IMR-90 (cell line): ENCODE results near the gene CPEB2. TPM values are rescaled to one million over a fixed set of nuclear protein-coding genes. Genes with fewer than 3 reads are reported as not detected.

ENCODE experiments used
- ATAC-seq: fragments of 200-7000 bp; cut with Tn5 transposase; 2 replicates; pipeline ENCODE4 v1.9.1; 2020; ENCODE audit warnings: low read depth, mild to moderate bottlenecking, moderate library complexity
- BruUV-seq: library from RNA; stranded (reverse); fragments of 400-500 nt; replicated peaks from 2 replicates; lab custom pipeline; 2021; lab: Mats Ljungman, UMichigan
- CTCF ChIA-PET: fragments of 300-600 bp; formaldehyde crosslinking; extraction: SDS; loops from one replicate; lab custom pipeline; 2021; ENCODE audit warnings: antibody characterized with exemption; lab: Yijun Ruan, JAX
- POLR2A ChIA-PET: fragments of 300-600 bp; sonication (Branson Sonifier 250); formaldehyde crosslinking; loops from one replicate; lab custom pipeline; 2022; ENCODE audit warnings: antibody characterized with exemption; ENCODE audit not compliant: unreplicated experiment; lab: Charles Lee
- DNase-seq: peaks from one replicate; pipeline ENCODE4 v3.0.0; 2013
- H2AFZ ChIP-seq: replicated peaks from 2 replicates; pipeline ENCODE3; 2013; ENCODE audit warnings: low read length, mild to moderate bottlenecking; ENCODE audit not compliant: poor library complexity
- H2AK5ac ChIP-seq: 2 replicates; pipeline ENCODE4 v1.6.1; 2013; ENCODE audit warnings: low read depth, low read length, inconsistent platforms
- H2AK9ac ChIP-seq: replicated peaks from 2 replicates; pipeline ENCODE3; 2013; ENCODE audit warnings: mild to moderate bottlenecking, low read depth, low read length, moderate library complexity; ENCODE audit not compliant: poor library complexity
- H2BK120ac ChIP-seq: 2 replicates; pipeline ENCODE4 v1.6.1; 2013; ENCODE audit warnings: low read depth, low read length, inconsistent platforms
- H2BK15ac ChIP-seq: 3 replicates; pipeline ENCODE4 v1.6.1; 2013; ENCODE audit warnings: low read depth, low read length, inconsistent platforms
- H2BK20ac ChIP-seq: 2 replicates; pipeline ENCODE4 v1.6.1; 2013; ENCODE audit warnings: low read depth, mild to moderate bottlenecking, inconsistent platforms, low read length, moderate library complexity
- H2BK5ac ChIP-seq: 2 replicates; pipeline ENCODE4 v1.6.1; 2013; ENCODE audit warnings: mild to moderate bottlenecking, low read depth, low read length, inconsistent platforms; ENCODE audit not compliant: poor library complexity, severe bottlenecking
- H3K14ac ChIP-seq: replicated peaks from 2 replicates; pipeline ENCODE4 v1.6.1; 2013; ENCODE audit warnings: low read depth, low read length, inconsistent platforms
- H3K18ac ChIP-seq: 2 replicates; pipeline ENCODE4 v1.6.1; 2013; ENCODE audit warnings: low read depth, low read length, control low read depth
- H3K23ac ChIP-seq: 2 replicates; pipeline ENCODE4 v1.6.1; 2013; ENCODE audit warnings: low read depth, low read length, inconsistent platforms
- H3K27ac ChIP-seq: 2 replicates; pipeline ENCODE4 v1.5.1; 2013; ENCODE audit warnings: mild to moderate bottlenecking, control low read depth, low read length; ENCODE audit not compliant: insufficient read depth
- H3K27me3 ChIP-seq: 2 replicates; pipeline ENCODE4 v1.6.1; 2013; ENCODE audit warnings: low read length; ENCODE audit not compliant: control insufficient read depth, insufficient read depth
- H3K36me3 ChIP-seq: 2 replicates; pipeline ENCODE4 v1.6.1; 2013; ENCODE audit warnings: low read length, mixed read lengths; ENCODE audit not compliant: control insufficient read depth, insufficient read depth
- H3K4ac ChIP-seq: 2 replicates; pipeline ENCODE4 v1.6.1; 2013; ENCODE audit warnings: low read depth, low read length, inconsistent platforms
- H3K4me1 ChIP-seq: 2 replicates; pipeline ENCODE4 v1.6.1; 2013; ENCODE audit warnings: low read length, mixed read lengths; ENCODE audit not compliant: control insufficient read depth, insufficient read depth
- H3K4me2 ChIP-seq: 2 replicates; pipeline ENCODE4 v1.6.1; 2013; ENCODE audit warnings: low read depth, mild to moderate bottlenecking, control low read depth, low read length, moderate library complexity
- H3K4me3 ChIP-seq: 2 replicates; pipeline ENCODE4 v1.5.1; 2013; ENCODE audit warnings: low read depth, mild to moderate bottlenecking, control low read depth, low read length, moderate library complexity; ENCODE audit not compliant: insufficient read depth
- H3K56ac ChIP-seq: 2 replicates; pipeline ENCODE4 v1.6.1; 2013; ENCODE audit warnings: low read length, inconsistent platforms; ENCODE audit not compliant: insufficient read depth; ENCODE audit errors: extremely low read depth
- H3K79me1 ChIP-seq, 2 experiments: 2 replicates each; pipeline ENCODE4 v1.6.1; 2013; ENCODE audit warnings: low read length in 2 of 2, inconsistent platforms in 1 of 2, low read depth in 1 of 2
- H3K9ac ChIP-seq: 2 replicates; pipeline ENCODE4 v1.6.1; 2013; ENCODE audit warnings: low read depth, low read length, control low read depth
- H3K9me1 ChIP-seq: 2 replicates; pipeline ENCODE4 v1.6.1; 2013; ENCODE audit warnings: low read length, inconsistent platforms; ENCODE audit not compliant: insufficient read depth
- H3K9me3 ChIP-seq: 2 replicates; pipeline ENCODE4 v1.6.1; 2013; ENCODE audit warnings: low read length; ENCODE audit not compliant: control insufficient read depth, insufficient read depth
- H4K20me1 ChIP-seq: 2 replicates; pipeline ENCODE4 v1.6.1; 2013; ENCODE audit warnings: low read length, inconsistent platforms; ENCODE audit not compliant: insufficient read depth
- H4K5ac ChIP-seq: 2 replicates; pipeline ENCODE4 v1.6.1; 2013; ENCODE audit warnings: mild to moderate bottlenecking, low read depth, low read length, control low read depth
- H4K8ac ChIP-seq, 2 experiments: 2 replicates each; pipeline ENCODE4 v1.6.1; 2013; ENCODE audit warnings: low read depth in 2 of 2, low read length in 2 of 2, control low read depth in 1 of 2, inconsistent platforms in 1 of 2
- H4K91ac ChIP-seq: 2 replicates; pipeline ENCODE4 v1.6.1; 2013; ENCODE audit warnings: low read depth, low read length, inconsistent platforms; ENCODE audit not compliant: insufficient read depth
- CEBPB ChIP-seq: IDR thresholded peaks from 2 replicates; pipeline ENCODE4 v1.6.1; 2012; ENCODE audit warnings: low read depth, low read length, improper control_type of control experiment
- CHD1 ChIP-seq: IDR thresholded peaks from 2 replicates; pipeline ENCODE4 v1.6.1; 2012; ENCODE audit warnings: low read depth, low read length, improper control_type of control experiment
- CTCF ChIP-seq: conservative IDR thresholded peaks from 2 replicates; pipeline ENCODE4 v1.5.1; 2012; ENCODE audit warnings: mild to moderate bottlenecking, low read depth, low read length, improper control_type of control experiment
- NFE2L2 ChIP-seq: fragments of 150-350 bp; IDR thresholded peaks from 2 replicates; pipeline ENCODE4 v1.6.1; 2016; ENCODE audit warnings: low read depth, mild to moderate bottlenecking, low read length
- RCOR1 ChIP-seq: IDR thresholded peaks from 2 replicates; pipeline ENCODE4 v1.6.1; 2012; ENCODE audit warnings: mild to moderate bottlenecking, low read length, improper control_type of control experiment; ENCODE audit not compliant: insufficient replicate concordance
- RFX5 ChIP-seq: IDR thresholded peaks from 2 replicates; pipeline ENCODE4 v1.8.0; 2012; ENCODE audit warnings: low read depth, mild to moderate bottlenecking, low read length, moderate library complexity
- SMC3 ChIP-seq: fragments of 150-350 bp; IDR thresholded peaks from 2 replicates; pipeline ENCODE4 v1.6.1; 2016; ENCODE audit warnings: low read depth, mild to moderate bottlenecking, antibody characterized with exemption, low read length, moderate library complexity
- USF2 ChIP-seq: fragments of 150-350 bp; IDR thresholded peaks from 2 replicates; pipeline ENCODE4 v1.6.1; 2017; ENCODE audit warnings: mild to moderate bottlenecking, antibody characterized with exemption, low read length, low read depth
- dilution Hi-C: fragments of 300-500 bp; cut with HindIII; formaldehyde crosslinking; loops from one replicate; pipeline ENCODE4 v1.14.3; 2018; ENCODE audit warnings: low sequenced_read_pairs; ENCODE audit not compliant: unreplicated experiment
- in situ Hi-C: fragments of 300-500 bp; cut with MboI; formaldehyde crosslinking; loops from 3 replicates; pipeline ENCODE4 v1.14.3; 2019; ENCODE audit warnings: low sequenced_read_pairs, inconsistent platforms, mixed read lengths
- intact Hi-C: fragments of 100-400 bp; cut with micrococcal nuclease; formaldehyde crosslinking; loops from 2 replicates; pipeline ENCODE4 v1.10.0; 2022
- polyA plus RNA-seq, 3 experiments: library from polyadenylated mRNA; depleted of rRNA; stranded (reverse); fragments of >200 nt; gene quantifications; 2 replicates each; pipeline ENCODE4 v1.2.3, GENCODE V29; 2012; ENCODE audit warnings: low replicate concordance in 1 of 3
- total RNA-seq: library from RNA; depleted of rRNA; stranded (reverse); fragments of >200 nt; gene quantifications from 2 replicates; pipeline ENCODE4 v1.2.3, GENCODE V29; 2012

CPEB2 gene
- total and polyA plus RNA-seq, 2 of the 4 experiments (the other 2 are of a cell fraction): 10.6 to 12.0 TPM

DNA sequence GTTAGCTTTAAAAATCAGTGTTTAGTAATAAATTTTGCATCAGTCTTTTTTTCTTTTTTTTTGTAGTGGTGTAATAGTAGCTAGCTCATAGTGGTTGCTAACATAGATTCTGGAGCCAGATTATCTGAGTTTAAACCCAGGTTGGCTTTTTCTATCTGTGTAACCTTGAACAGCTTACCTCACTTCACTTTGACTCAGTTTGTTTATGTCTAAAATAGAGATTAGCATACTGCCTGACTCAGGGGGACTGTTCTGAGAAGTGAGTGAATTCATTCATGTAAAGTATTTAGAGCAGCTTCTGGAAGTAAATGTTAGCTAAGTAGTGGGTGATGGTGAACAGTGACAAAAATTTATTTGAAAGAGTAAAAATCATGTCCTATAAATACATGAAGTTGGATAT lies 32.9 kb downstream of the CPEB2 start:
- Histone ChIP-seq H3K79me1 (peaks cover 8 to 30% of the 10 kb centered on the region in 2 experiments), H4K8ac (no peak overlapping the region), H3K4me1 (peaks cover 5% of the 10 kb centered on the region; the same call in 1 of the 2 replicates), H3K27ac (no peak overlapping the region), H2BK120ac (no peak overlapping the region), H3K18ac (no peak overlapping the region), H2BK20ac (no peak overlapping the region), H3K9ac (no peak overlapping the region), H3K9me3 (no peaks in the 10 kb centered on the region), H4K5ac (no peak overlapping the region), H2AFZ (no peak overlapping the region), H3K23ac (no peak overlapping the region), H3K4me2 (peak overlapping the region; percentile 53), H4K91ac (no peak overlapping the region), H3K36me3 (peaks cover 10% of the 10 kb centered on the region), H3K4ac (no peak overlapping the region), H4K20me1 (no peaks in the 10 kb centered on the region; the same call in 1 of the 2 replicates), H2BK5ac (peak overlapping the region; percentile 32), H3K56ac (no peak overlapping the region), H2AK9ac (no peak overlapping the region), H3K4me3 (no peak overlapping the region), H3K14ac (no peak overlapping the region), H2BK15ac (no peak overlapping the region), H3K27me3 (no peaks in the 10 kb centered on the region), H2AK5ac (no peak overlapping the region), H3K9me1 (peaks cover 5% of the 10 kb centered on the region)
- in situ Hi-C loops: no loop called here
- ChIA-PET POLR2A (interaction anchor here (0.6 kb wide), 1 partner anchor 34 kb away, joined by 4 read pairs; no protein-coding TSS in a partner anchor), CTCF (interaction anchor here (0.5 kb wide), 1 partner anchor 1418 kb away, joined by 5 read pairs; no protein-coding TSS in a partner anchor)
- peak; percentile 31; the same call in 1 of the 2 replicates for ATAC-seq
- dilution Hi-C loops: no loop called here
- TF ChIP-seq NFE2L2 (no peak), CHD1 (no peak), CEBPB (no peak), USF2 (no peak), RFX5 (no peak), CTCF (no peak), RCOR1 (no peak), SMC3 (no peak)
- BruUV-seq: no TSS peak
- DNase-seq: peak; percentile 70
- intact Hi-C loops: no loop called here
